ENCODE measurements around the gene C16orf95. TPM values are rescaled to one million over a fixed set of nuclear protein-coding genes. Genes with fewer than 3 reads are reported as not detected.
"Not testable (repeated sequence)": the region's sequence is repeated elsewhere in the genome, so short reads cannot be mapped to it uniquely, and the experiment has no call there.

Gene C16orf95
- total RNA-seq, 4 donors from 2014 or later, result 0.67 to 4.2 (median 2.2) TPM

- Histone ChIP-seq H3K4me1 (no peaks in the 10 kb centered on the region), H3K27me3 (no peaks in the 10 kb centered on the region), H3K27ac (no peak overlapping the region), H3K4me3 (no peak overlapping the region), H3K36me3 (no peaks in the 10 kb centered on the region), H3K9me3 (no peaks in the 10 kb centered on the region)
- ATAC-seq, result no peak
- no peak for TF ChIP-seq CTCF (IDR thresholded peaks at IDR 0.05)
- no peak for TF ChIP-seq POLR2A (IDR thresholded peaks at IDR 0.05)
- TF ChIP-seq POLR2AphosphoS5 (IDR thresholded peaks at IDR 0.05), result no peak
- TF ChIP-seq EP300 (IDR thresholded peaks at IDR 0.05), result no peak
- 100% methylated on average over 2 of the region's 4 CpGs; no CpG with 5 or more reads in 1 of the 2 donors for WGBS, 2 donors (ENCODE audit: low coverage in 1 of 2)
These were observed 51.9 kb downstream of the C16orf95 start for GRCh38 chr16:87265261-87265660.

- H3K9me3 ChIP-seq, result no peaks in the 10 kb centered on the region
- no peak overlapping the region for H3K4me3 ChIP-seq
- TF ChIP-seq POLR2A (IDR thresholded peaks at IDR 0.05) (no peak), POLR2AphosphoS5 (IDR thresholded peaks at IDR 0.05) (no peak), EP300 (IDR thresholded peaks at IDR 0.05) (no peak)
- no peak for ATAC-seq
- no peaks in the 10 kb centered on the region for H3K4me1 ChIP-seq
- H3K27me3 ChIP-seq, result no peaks in the 10 kb centered on the region
- H3K27ac ChIP-seq, result no peak overlapping the region
- WGBS, 2 donors (ENCODE audit: low coverage in 1 of 2), result 73% methylated on average over 2 of the region's 2 CpGs; no CpG with 5 or more reads in 1 of the 2 donors
- no peaks in the 10 kb centered on the region for H3K36me3 ChIP-seq
These were observed 52.6 kb downstream of the C16orf95 start for GRCh38 chr16:87264634-87265033.

- Histone ChIP-seq H3K27me3 (no peaks in the 10 kb centered on the region), H3K4me1 (no peaks in the 10 kb centered on the region), H3K9me3 (no peaks in the 10 kb centered on the region), H3K4me3 (no peak overlapping the region), H3K27ac (no peak overlapping the region), H3K36me3 (no peaks in the 10 kb centered on the region)
- no peak for TF ChIP-seq EP300 (IDR thresholded peaks at IDR 0.05)
- TF ChIP-seq POLR2A (IDR thresholded peaks at IDR 0.05), result no peak
- TF ChIP-seq CTCF (IDR thresholded peaks at IDR 0.05), result no peak
- TF ChIP-seq POLR2AphosphoS5 (IDR thresholded peaks at IDR 0.05), result no peak
- 82 to 86% methylated on average over 7 of the region's 15 CpGs for WGBS, 2 donors (ENCODE audit: low coverage in 1 of 2)
- no peak for ATAC-seq
These were observed 53.7 kb downstream of the C16orf95 start for GRCh38 chr16:87263418-87264052.

DNA sequence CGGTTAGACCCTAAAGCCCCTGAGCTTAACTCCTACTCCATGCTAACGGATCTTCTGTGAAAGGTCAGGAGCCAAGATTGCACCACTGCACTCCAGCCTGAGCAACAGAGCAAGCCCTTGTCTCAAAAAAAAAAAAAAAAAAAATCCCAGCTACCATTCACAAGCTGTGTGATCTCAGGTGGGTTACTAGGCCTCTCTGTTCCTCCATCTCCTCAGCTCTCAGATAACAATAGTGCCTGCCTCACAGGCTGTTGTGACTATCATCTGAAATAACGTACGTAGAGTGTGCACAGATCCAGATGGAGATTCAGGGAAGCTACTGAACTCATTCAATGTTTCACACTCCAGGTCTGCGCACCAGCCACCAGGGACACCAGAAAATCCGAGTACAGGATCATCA, 57.8 kb downstream of the C16orf95 start:
- no peaks in the 10 kb centered on the region for H3K36me3 ChIP-seq
- H3K27ac ChIP-seq, result no peak overlapping the region
- no peak for ATAC-seq
- TF ChIP-seq EP300 (IDR thresholded peaks at IDR 0.05) (no peak), POLR2AphosphoS5 (IDR thresholded peaks at IDR 0.05) (no peak), POLR2A (IDR thresholded peaks at IDR 0.05) (no peak), CTCF (IDR thresholded peaks at IDR 0.05) (no peak)
- H3K27me3 ChIP-seq, result no peaks in the 10 kb centered on the region
- no peaks in the 10 kb centered on the region for H3K9me3 ChIP-seq
- no peak overlapping the region for H3K4me3 ChIP-seq
- H3K4me1 ChIP-seq, result no peaks in the 10 kb centered on the region
- 76% methylated on average over 2 to 5 of the region's 6 CpGs for WGBS, 2 donors (ENCODE audit: low coverage in 1 of 2)

- WGBS, 2 donors (ENCODE audit: low coverage in 1 of 2), result 67 to 85% methylated on average over 1 to 3 of the region's 3 CpGs
- H3K27me3 ChIP-seq, H3K4me1 ChIP-seq, H3K27ac ChIP-seq, ATAC-seq, H3K4me3 ChIP-seq, H3K36me3 ChIP-seq, H3K9me3 ChIP-seq: not testable (repeated sequence)
These were observed 58.5 kb downstream of the C16orf95 start for GRCh38 chr16:87258653-87259052.

DNA sequence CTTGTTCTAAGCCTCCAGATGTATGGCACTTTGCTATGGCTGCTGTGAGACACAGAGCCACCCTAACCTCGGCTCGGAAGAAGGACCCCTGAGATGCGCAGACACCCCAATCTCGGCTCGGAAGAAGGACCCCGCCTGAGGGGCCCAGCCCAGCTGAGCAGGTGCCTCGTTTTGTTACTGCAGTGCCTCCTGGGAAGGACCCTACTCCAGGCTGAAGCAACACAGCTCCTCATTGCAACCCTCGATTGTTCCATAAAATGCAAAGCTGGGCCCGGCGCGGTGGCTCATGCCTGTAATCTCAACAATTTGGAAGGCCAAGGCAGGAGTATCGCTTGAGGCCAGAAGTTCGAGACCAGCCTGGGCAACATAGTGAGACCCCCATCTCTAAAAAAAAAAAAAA, 61.3 kb downstream of the C16orf95 start:
- WGBS, 2 donors (ENCODE audit: low coverage in 1 of 2), result 60 to 100% methylated on average over 1 of the region's 13 CpGs
- H3K4me3 ChIP-seq, result no peak overlapping the region
- no peak overlapping the region for H3K27ac ChIP-seq
- no peaks in the 10 kb centered on the region for H3K27me3 ChIP-seq
- no peak for ATAC-seq
- TF ChIP-seq CTCF (IDR thresholded peaks at IDR 0.05), result no peak
- TF ChIP-seq POLR2AphosphoS5 (IDR thresholded peaks at IDR 0.05), result no peak
- TF ChIP-seq EP300 (IDR thresholded peaks at IDR 0.05), result no peak
- TF ChIP-seq POLR2A (IDR thresholded peaks at IDR 0.05), result no peak
- H3K4me1 ChIP-seq, result no peaks in the 10 kb centered on the region
- no peaks in the 10 kb centered on the region for H3K36me3 ChIP-seq
- no peaks in the 10 kb centered on the region for H3K9me3 ChIP-seq
